Left lung (tissue), 10 donors: ENCODE measurements around the gene DUSP23. TPM values are rescaled to one million over a fixed set of nuclear protein-coding genes. Genes with fewer than 3 reads are reported as not detected.

Source experiments
- ATAC-seq: fragments of 200-7000 bp; cut with Tn5 transposase; one replicate; pipeline ENCODE4 v1.9.1; 2020; ENCODE audit warnings: moderate library complexity
- DNase-seq, 4 donors: peaks; one replicate each; pipeline ENCODE4 v3.0.0-alpha.2; 2013 to 2020
- H3K27ac ChIP-seq, 2 donors: fragments of 200-600 bp; sonication (generic) in 1 of 2; one replicate each; pipeline versions ENCODE4 v1.5.0 to v1.8.0; 2020 to 2021
- H3K27me3 ChIP-seq, 2 donors: fragments of 200-600 bp; sonication (generic) in 1 of 2; one replicate each; pipeline versions ENCODE4 v1.5.0 to v1.8.0; 2020 to 2021
- H3K36me3 ChIP-seq, 2 donors: fragments of 200-600 bp; sonication (generic) in 1 of 2; one replicate each; pipeline versions ENCODE4 v1.5.0 to v1.8.0; 2020 to 2021
- H3K4me1 ChIP-seq, 2 donors: fragments of 200-600 bp; one replicate each; pipeline ENCODE4 v1.8.0; 2021
- H3K4me3 ChIP-seq, 2 donors: fragments of 200-600 bp; sonication (generic) in 1 of 2; one replicate each; pipeline versions ENCODE4 v1.5.0 to v1.8.0; 2020 to 2021; ENCODE audit warnings: mild to moderate bottlenecking in 1 of 2
- H3K9me3 ChIP-seq, 2 donors: fragments of 200-600 bp; sonication (generic) in 1 of 2; one replicate each; pipeline versions ENCODE4 v1.5.0 to v1.8.0; 2020 to 2021
- intact Hi-C, 2 donors: fragments of 100-400 bp; cut with DNase I; formaldehyde crosslinking; loops; one replicate each; pipeline versions ENCODE4 v1.11.2 to v1.14.2; 2022
- polyA plus RNA-seq, 6 donors: library from polyadenylated mRNA; unstranded; fragments of 120-200 nt; gene quantifications; one replicate each; pipeline ENCODE4 v1.2.1, GENCODE V29; 2013; ENCODE audit not compliant: insufficient read length in 6 of 6
- total RNA-seq, 2 donors: library from RNA; stranded (reverse); fragmentation: NEBNext Ultra II Directional; extraction: Animal tissue kit (Norgen Biotek cat#: 25700); gene quantifications; one replicate each; pipeline ENCODE4 v1.2.1, GENCODE V29; 2021
- TF ChIP-seq, protein P1 (sequence below), 2 donors: fragments of 200-600 bp; sonication (generic) in 1 of 2; IDR thresholded peaks; one replicate each; pipeline versions ENCODE4 v1.5.0 to v1.8.0; 2021; ENCODE audit warnings: antibody characterized with exemption in 2 of 2
- donor health status: DM: no; HTN: yes; CAD: no.
- donor health status: DM: no; HTN: no; CAD: no.

The DUSP23 gene
- total and polyA plus RNA-seq, 8 donors = 10.1 to 56.4 (median 15.4) TPM

DNA sequence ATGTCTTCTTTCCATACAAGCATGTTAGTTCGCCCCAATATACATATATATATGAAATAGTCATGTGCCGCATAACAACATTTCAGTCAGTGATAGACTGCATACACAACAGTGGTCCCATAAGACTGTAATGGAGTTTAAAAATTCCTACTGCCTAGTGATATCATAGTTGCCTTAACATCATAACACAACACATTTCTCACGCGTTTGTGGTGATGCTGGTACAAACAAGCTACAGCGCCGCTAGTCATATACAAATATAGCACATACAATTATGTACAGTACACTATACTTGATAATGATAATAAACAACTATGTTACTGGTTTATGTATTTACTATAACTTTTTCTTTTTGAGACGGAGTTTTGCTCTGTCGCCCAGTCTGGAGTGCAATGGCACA, 35.2 kb downstream of the DUSP23 start:
- Histone ChIP-seq H3K27ac (no peak overlapping the region), H3K4me1 (peaks cover 0 to 1% of the 10 kb centered on the region in 2 donors)
- intact Hi-C loops = no loop called here

DNA sequence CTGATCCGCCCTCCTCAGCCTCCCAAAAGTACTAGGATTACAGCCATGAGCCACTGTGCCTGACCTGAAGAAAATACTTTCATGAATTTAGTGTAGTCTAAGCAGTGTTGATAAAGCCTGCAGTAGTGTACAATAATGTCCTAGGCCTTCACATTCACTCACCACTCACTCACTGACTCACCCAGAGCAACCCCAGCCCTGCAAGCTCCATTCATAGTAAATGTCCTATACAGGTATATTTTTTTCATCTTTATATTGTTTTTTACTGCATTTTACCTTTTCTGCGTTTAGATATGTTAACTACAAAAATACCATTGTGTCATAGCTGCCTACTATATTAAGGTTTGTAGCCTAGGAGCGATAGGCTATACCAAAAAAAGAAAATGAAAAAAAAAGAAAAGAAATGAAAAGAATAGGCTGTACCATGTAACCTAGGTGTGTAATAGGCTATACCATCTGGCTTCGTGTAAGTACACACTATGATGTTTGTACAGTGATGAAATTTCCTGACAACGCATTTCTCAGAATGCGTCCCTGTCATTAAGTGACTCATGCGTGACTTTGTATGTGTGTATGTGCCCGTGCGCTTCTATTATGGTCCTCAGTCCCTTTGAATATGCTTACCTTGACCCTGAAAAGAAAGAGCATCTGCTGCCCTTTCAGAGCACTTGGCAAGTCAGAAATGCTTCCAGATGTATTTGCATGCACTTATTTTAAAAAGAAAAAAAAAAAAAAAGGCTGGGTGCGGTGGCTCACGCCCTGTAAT, 36.7 kb downstream of the DUSP23 start:
- no peak overlapping the region for H3K27ac ChIP-seq
- TF ChIP-seq, protein P1, sequence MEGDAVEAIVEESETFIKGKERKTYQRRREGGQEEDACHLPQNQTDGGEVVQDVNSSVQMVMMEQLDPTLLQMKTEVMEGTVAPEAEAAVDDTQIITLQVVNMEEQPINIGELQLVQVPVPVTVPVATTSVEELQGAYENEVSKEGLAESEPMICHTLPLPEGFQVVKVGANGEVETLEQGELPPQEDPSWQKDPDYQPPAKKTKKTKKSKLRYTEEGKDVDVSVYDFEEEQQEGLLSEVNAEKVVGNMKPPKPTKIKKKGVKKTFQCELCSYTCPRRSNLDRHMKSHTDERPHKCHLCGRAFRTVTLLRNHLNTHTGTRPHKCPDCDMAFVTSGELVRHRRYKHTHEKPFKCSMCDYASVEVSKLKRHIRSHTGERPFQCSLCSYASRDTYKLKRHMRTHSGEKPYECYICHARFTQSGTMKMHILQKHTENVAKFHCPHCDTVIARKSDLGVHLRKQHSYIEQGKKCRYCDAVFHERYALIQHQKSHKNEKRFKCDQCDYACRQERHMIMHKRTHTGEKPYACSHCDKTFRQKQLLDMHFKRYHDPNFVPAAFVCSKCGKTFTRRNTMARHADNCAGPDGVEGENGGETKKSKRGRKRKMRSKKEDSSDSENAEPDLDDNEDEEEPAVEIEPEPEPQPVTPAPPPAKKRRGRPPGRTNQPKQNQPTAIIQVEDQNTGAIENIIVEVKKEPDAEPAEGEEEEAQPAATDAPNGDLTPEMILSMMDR (IDR thresholded peaks at IDR 0.05) = no peak
- H3K36me3 ChIP-seq = no peaks in the 10 kb centered on the region
- intact Hi-C loops = no loop called here
- H3K9me3 ChIP-seq = no peaks in the 10 kb centered on the region
- no peaks in the 10 kb centered on the region for H3K27me3 ChIP-seq
- peak; percentile 53 for ATAC-seq
- H3K4me3 ChIP-seq = no peak overlapping the region
- no peak for DNase-seq
- H3K4me1 ChIP-seq = peaks cover 0 to 7% of the 10 kb centered on the region in 2 donors

More for the DNA sequence above, 35.2 kb downstream of the DUSP23 start:
- TF ChIP-seq, protein P1 (IDR thresholded peaks at IDR 0.05) = no peak
- ATAC-seq = no peak
- H3K36me3 ChIP-seq = no peaks in the 10 kb centered on the region
- H3K4me3 ChIP-seq = no peak overlapping the region
- no peak for DNase-seq
- H3K27me3 ChIP-seq = no peaks in the 10 kb centered on the region
- no peaks in the 10 kb centered on the region for H3K9me3 ChIP-seq

DNA sequence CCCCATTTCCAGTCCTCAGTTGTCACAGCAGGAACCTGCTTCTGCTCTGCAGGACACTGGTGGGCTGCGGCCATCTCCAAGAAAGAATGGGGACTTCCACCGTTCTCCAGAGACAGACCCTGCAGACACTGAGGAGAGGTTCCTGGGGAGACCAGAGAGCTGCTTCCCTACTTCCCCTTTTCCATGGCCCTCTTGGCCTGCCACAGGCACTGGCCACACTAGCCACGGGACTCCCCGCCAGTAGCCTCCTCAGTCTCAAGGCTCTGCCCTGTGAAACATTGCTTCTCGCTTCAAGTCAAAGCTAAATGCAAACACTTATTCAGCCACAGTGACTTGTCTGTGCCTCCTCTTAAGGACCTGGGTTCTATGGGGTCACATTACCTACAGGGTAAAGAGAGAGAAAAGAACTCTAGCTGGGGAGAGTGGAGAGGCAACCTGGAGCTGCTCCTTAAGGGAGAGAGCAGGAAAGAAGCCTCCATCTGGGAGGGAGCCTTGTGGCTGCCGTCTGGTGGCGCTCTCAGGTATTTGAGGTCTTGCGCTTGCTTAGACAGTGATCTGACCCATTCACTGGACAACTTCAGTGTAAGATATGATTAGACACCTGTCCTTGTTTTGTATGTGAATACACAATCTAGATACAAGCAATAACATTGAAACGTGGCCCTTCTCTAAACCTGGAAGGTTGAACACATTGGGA, 40.6 kb downstream of the DUSP23 start:
- H3K36me3 ChIP-seq = no peaks in the 10 kb centered on the region
- TF ChIP-seq, protein P1 (IDR thresholded peaks at IDR 0.05) = no peak
- DNase-seq = peak in 1 of 4 donors; percentile 78
- no peak overlapping the region for H3K4me3 ChIP-seq
- H3K9me3 ChIP-seq = no peaks in the 10 kb centered on the region
- H3K4me1 ChIP-seq = peaks cover 0 to 25% of the 10 kb centered on the region in 2 donors
- ATAC-seq = peak; percentile 61
- no peaks in the 10 kb centered on the region for H3K27me3 ChIP-seq
- no peak overlapping the region for H3K27ac ChIP-seq
- intact Hi-C loops = no loop called here

DNA sequence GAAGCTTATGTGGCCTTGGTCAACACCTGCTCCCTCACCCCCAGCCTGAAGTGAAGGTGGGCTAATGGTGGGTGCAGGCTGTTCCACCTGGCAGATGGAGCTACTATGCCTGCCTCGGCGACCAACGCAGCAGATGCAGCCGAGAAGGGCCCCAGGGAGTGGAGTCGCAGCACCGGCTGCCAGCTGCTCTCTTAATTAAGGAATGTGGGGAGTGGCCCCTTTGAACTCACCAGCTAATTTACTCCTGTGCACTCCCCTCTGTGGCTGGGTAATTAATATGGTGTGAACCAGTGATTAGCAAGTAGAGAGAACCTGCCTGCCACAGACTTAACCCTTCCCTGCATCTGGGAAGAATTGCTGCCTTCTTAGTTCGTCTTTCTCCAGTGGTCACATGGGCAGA, 42.6 kb downstream of the DUSP23 start:
- no peak overlapping the region for H3K27ac ChIP-seq
- H3K9me3 ChIP-seq = no peaks in the 10 kb centered on the region
- no peak for DNase-seq
- no peak overlapping the region for H3K4me3 ChIP-seq
- no peaks in the 10 kb centered on the region for H3K27me3 ChIP-seq
- ATAC-seq = peak; percentile 50
- H3K4me1 ChIP-seq = peaks cover 0 to 46% of the 10 kb centered on the region in 2 donors
- intact Hi-C loops = no loop called here
- TF ChIP-seq, protein P1 (IDR thresholded peaks at IDR 0.05) = no peak
- no peaks in the 10 kb centered on the region for H3K36me3 ChIP-seq

DNA sequence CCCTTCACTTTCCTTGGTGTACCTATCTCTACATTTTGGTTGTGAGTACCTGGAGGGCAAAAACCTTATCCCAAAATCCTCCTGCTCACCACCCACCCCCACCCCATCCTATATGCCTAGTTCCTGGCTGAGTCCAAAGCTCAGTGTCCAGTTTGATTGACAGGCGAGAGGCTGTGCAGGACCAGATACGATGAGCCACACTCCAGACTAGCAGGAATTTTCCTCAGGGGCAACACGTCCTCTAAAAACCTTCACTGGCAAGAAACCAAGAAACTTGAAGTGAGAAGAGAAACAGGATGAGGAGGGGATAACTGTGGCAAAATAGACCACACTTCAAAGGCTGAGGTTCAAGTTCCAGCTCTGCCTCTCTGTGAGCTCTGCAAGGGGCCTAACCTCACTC, 44.8 kb downstream of the DUSP23 start:
- H3K9me3 ChIP-seq = no peaks in the 10 kb centered on the region
- TF ChIP-seq, protein P1 (IDR thresholded peaks at IDR 0.05) = no peak
- peaks cover 0 to 66% of the 10 kb centered on the region in 2 donors for H3K4me1 ChIP-seq
- DNase-seq (no peak), ATAC-seq (no peak)
- H3K27ac ChIP-seq = peak overlapping the region in 1 of 2 donors; percentile 64
- H3K4me3 ChIP-seq = peak overlapping the region in 1 of 2 donors; percentile 44
- no peaks in the 10 kb centered on the region for H3K36me3 ChIP-seq
- intact Hi-C loops = no loop called here
- H3K27me3 ChIP-seq = no peaks in the 10 kb centered on the region
